NCI-H2227 (cell line): Measurements from ENCODE around the gene MAN2A2.
"Not testable (repeated sequence)": the region's sequence is repeated elsewhere in the genome, so short reads cannot be mapped to it uniquely, and the experiment has no call there.

Experiments used
- DNase-seq: peaks from one replicate; lab custom pipeline; 2025; ENCODE audit not compliant: unreplicated experiment; lab: John Stamatoyannopoulos, UW

Gene MAN2A2

DNA sequence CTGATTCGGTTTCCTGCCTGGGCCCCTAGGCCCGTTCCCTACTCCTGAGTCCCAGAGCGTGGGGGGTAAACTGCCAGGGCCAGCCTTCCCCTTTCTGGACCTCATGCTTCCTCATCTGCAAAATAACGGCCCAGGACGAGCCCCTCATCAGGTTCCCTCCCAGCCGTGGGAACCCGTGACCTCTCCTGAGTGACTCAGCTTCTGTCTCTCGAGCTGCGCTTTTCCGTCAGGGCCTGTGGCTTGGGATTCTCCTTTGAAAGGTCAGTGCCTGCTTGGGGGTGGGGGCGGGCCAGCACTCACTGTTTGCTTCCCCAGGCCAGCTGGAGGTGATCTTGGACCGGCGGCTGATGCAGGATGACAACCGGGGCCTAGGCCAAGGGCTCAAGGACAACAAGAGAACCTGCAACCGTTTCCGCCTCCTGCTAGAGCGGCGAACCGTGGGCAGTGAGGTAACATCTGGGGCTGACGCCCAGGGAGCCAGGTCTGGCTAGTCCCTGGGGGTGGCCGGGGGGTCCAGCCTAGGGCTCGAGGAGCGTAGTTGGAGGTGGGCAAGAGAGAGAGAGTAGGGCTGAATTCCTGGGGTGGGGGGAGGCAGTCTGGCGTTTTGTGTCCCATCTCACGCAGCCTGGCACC is 12.8 kb downstream of the MAN2A2 start:
- no peak for DNase-seq

DNA sequence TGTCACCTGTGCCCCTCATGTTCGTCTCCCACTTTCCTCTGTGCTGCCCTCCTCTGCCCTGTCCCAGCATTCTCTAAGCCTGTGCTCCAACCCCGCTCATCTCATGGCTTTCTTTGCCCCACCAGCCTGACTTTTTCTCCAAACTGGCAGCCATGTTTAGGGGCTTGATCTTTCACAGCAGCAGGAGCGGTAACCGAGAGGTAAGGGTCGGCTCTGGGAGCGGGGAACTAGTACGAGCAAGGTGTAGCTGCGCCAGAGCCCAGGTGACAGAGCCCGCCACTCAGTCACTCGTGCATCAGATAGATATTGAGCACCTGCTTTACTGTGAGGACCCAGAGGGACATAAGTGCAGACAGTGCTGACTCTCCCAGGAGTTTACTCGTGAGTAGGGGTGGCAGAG is 13.4 kb downstream of the MAN2A2 start:
- no peak for DNase-seq

- DNase-seq, result no peak
These were observed 14.5 kb downstream of the MAN2A2 start for GRCh38 chr15:90917569-90917968.

DNA sequence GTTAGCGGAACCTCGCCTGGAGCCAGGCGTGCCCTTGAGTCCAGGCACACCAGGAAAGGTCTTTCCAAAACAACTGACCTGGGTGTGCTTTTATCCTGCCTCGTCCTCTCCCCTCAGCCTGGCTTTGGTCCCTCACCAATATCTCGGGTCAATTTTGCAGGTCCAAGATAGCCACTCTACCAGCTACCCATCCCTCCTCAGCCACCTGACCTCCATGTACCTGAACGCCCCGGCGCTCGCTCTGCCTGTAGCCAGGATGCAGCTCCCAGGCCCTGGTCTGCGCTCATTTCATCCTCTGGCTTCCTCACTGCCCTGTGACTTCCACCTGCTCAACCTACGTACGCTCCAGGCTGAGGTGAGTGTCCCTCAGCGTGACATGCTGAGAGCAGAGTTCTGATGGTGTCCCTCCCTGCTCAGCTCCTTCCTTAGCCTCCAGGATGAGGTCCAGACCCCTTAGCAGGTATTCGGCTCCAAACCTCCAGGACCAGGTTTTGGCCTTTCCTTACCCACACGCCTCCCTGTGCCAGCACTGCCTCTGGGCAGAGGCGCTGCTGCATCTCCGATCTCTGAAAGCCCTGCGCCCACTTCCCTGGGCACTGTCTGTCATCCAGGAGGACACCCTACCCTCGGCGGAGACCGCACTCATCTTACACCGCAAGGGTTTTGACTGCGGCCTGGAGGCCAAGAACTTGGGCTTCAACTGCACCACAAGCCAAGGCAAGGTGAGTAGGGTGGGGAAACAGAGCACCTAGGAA is 15.1 kb downstream of the MAN2A2 start:
- DNase-seq, result no peak

- no peak for DNase-seq
These were observed 15.7 kb downstream of the MAN2A2 start for GRCh38 chr15:90918835-90919234.

- no peak for DNase-seq
These were observed 18.8 kb downstream of the MAN2A2 start for GRCh38 chr15:90921887-90922286.

DNA sequence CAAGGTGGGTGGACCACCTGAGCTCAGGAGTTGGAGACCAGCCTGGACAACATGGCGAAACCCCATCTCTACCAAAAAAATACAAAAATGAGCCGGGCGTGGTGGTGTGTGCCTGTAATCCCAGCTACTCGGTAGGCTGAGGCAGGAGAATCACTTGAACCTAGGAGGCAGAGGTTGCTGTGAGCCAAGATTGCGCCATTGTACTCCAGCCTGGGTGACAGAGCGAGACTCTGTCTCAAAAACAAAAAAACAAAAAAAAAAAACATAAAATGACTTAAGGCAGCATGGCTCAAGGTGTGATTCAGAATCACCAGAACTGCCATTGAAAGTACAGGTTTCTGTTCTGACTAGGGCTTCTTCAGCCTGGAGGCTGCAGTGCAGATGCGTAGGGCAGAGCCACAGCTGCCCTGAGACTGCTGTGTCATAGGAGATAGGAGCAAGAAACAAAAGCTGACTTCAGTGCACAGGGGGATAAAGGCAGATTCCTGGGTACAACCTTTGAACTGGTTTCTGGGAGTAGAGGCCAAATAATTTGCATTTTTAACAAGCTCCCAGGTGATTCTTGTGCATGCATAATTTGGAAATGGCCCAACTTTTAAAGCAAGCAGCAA is 19.7 kb downstream of the MAN2A2 start:
- DNase-seq, result not testable (repeated sequence)

- no peak for DNase-seq
These were observed 21.3 kb downstream of the MAN2A2 start for GRCh38 chr15:90924375-90924774.

DNA sequence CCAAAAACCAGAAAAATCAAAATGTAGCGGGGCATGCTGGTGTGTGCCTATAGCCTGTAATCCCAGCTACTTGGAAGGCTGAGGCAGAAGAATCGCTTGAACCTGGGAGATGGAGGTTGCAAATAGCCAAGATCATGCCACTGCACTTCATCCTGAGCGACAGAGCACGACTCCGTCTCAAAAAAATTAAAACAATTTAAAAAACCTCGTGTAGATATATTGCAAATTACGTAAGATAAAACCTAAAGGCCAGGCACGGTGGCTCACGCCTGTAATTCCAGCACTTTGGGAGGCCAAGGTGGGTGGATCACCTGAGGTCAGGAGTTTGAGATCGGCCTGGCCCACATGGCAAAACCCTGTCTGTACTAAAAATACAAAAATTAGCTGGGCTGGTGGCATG is 23.7 kb downstream of the MAN2A2 start:
- not testable (repeated sequence) for DNase-seq

DNA sequence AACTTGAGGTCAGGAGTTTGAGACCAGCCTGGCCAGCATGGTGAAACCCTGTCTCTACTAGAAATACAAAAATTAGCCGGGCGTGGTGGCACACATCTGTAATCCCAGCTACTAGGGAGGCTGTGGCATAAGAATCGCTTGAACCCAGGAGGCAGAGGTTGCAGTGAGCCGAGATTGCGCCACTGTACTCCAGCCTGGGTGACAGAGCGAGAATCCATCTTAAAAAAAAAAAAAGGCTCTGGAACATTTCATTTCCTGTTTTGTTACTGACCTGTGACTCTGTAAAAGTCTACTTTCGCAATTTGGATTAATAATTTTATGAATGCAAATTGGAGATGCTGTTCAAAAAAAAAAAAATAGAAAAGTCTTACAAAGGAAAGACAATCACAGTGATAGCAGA is 25.0 kb downstream of the MAN2A2 start:
- not testable (repeated sequence) for DNase-seq

DNA sequence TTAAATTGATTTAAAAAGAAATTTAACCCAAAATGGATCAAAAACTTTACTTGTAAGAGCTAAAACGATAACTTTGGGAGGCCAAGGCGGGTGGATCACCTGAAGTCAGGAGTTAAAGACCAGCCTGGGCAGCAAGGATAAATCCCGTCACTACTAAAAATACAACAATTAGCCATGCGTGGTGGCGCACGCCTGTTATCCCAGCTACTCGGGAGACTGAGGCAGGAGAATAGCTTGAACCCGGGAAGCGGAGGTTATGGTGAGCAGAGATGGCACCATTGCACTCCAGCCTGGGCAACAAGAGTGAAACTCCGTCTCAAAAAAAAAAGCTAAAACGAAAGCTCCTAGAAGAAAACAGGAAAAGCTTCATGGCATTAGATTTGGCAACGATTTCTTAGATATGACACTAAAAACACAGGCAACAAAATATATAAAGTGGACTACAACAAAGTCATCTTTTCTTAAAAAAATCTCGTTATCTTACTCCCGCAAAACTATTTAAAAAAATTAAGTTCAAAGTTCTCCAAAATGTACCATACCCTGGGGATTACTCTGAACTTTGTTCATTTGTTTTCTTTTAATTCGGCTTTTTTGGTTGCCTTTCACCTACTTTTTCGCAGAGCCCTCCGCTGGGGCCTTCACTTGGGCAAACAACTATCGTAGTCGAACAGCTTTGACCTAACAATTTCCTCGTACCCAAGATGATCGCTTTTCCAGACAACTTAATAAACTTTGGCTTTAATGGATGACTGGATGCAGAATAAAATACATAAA is 26.3 kb downstream of the MAN2A2 start:
- no peak for DNase-seq

GRCh38 chr15:90930861-90931574 is 27.9 kb downstream of the MAN2A2 start:
- peak; percentile 15 for DNase-seq

DNA sequence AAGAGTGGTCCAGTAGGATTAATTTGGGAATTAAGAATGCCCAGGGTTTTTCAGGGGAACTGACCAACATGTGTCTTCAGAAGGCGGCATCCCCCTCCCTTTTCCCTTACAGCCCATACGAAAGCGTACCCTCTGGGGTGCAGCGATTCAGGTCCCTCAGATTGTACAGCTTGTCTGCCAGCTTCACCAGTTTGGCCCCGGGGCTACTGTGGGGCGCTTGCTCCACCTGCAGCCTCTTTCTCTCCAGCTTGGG is 28.4 kb downstream of the MAN2A2 start:
- DNase-seq, result no peak

- DNase-seq, result peak; percentile 90
These were observed 28.9 kb downstream of the MAN2A2 start, which contains the start of gene HDDC3 for GRCh38 chr15:90931828-90932659. HDDC3 (minus strand) TSS chr15:90932549; CDS start chr15:90932540, 9 bp downstream.

DNA sequence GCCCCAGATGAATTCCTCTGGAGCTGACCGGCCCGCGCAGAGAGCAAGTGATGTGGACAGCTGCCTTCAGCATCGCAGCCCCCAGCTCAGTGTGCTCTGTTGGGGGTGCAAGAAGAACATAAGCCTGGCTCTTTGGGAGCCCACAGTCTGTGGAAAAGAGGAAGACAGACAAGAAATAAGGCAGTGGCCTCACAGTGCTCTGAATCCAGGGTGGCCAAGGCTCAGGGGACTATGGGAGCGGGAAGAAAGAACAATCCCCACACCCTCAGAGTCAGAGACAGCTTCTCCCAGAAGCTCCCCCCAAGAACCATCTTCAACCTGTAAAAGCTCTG is 29.5 kb downstream of the MAN2A2 start:
- DNase-seq, result no peak

DNA sequence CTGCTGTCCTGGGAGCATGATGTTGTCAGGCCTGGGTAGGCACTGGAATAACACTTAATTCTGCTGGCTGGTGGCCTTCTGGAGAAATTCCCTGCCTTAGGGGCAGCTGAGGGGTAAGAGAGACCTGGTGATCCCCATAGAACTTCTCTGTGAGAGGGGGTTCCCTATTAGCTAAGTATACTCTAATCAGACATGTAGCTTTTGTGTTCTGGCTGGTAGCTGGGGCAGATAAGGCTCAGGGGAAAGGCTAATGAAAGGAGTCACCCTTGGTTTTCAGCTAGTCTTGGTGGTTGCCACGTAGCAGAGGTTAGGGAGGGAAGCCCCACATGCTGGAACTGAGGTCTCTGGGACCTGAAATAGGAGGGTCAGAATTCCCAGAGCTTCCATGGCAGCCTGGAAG is 30.2 kb downstream of the MAN2A2 start:
- DNase-seq, result no peak

DNA sequence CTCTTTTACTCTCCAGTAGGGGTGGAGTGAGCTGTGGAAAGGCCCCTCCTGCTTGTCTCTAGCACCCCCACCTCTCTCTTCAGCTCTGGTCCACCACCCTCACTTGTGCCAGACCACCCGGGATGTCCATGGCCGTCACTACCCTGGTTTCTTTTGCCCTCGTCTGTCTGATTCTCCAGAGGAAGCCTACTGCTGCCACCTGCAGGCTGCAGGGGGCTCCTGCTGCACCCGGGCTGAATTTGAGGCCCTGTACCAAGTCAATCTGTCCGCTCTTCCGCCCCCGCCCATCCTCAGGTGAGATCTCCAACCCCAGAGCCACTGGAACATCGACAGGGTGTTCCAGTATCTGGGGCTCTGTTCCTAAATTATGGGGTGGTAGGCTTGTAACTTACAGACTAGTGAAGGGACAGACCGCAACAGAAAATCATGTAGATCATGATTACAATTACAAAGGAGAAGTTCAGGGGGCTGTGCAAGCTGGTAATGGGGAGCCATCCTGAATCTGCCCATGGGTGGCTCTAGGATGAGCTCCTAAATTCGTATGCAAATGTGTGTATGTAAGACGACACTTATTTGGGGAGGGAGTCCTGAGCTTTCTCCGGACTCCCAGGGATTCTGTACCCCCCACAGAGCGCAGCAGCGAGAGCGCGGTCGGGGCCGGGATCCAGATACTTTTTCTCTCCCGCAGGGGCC is 31.3 kb downstream of the MAN2A2 start:
- DNase-seq, result peak; percentile 83

GRCh38 chr15:90934949-90935751 is 32.0 kb downstream of the MAN2A2 start, which contains the start of gene UNC45A:
UNC45A (plus strand) TSS chr15:90935285; CDS start chr15:90935325, 40 bp downstream.
- DNase-seq, result peak; percentile 91

GRCh38 chr15:90936823-90937222 is 33.7 kb downstream of the MAN2A2 start:
- no peak for DNase-seq
